Measurements from ENCODE around the gene GORASP2.
"Not testable (repeated sequence)": the region's sequence is repeated elsewhere in the genome, so short reads cannot be mapped to it uniquely, and the experiment has no call there.

The GORASP2 gene

GRCh38 chr2:170928824-170929685 lies at the start of gene GORASP2:
Gene GORASP2, plus strand, starts transcription at chr2:170929253. Its CDS starts 88 bp downstream, at chr2:170929341.
- peak; percentile 99 for DNase-seq

GRCh38 chr2:170881840-170882239 lies 47.2 kb upstream of the GORASP2 start:
- no peak for DNase-seq

- no peak for DNase-seq
Observed at GRCh38 chr2:170882758-170883157, 46.3 kb upstream of the GORASP2 start.

GRCh38 chr2:170883683-170884082 lies 45.4 kb upstream of the GORASP2 start:
- DNase-seq: no peak

- DNase-seq: no peak
Observed at GRCh38 chr2:170885130-170885791, 43.8 kb upstream of the GORASP2 start.

DNA sequence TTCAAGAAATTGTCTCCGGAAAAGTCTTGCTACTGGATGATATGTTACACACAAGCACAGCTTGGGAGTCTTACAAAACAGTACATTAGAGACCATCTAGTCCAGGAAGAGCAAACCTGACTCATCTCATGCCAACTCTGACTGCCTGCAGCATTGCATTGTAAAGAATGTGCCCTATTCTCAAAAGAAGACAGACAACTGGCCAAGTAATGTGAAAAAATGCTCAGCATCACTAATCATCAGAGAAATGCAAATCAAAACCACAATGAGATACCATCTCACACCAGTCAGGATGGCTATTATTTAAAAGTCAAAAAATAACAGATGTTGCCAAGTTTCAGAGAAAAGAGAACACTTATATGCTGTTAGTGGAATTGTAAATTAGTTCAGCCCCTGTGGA lies 42.7 kb upstream of the GORASP2 start:
- DNase-seq: no peak

DNA sequence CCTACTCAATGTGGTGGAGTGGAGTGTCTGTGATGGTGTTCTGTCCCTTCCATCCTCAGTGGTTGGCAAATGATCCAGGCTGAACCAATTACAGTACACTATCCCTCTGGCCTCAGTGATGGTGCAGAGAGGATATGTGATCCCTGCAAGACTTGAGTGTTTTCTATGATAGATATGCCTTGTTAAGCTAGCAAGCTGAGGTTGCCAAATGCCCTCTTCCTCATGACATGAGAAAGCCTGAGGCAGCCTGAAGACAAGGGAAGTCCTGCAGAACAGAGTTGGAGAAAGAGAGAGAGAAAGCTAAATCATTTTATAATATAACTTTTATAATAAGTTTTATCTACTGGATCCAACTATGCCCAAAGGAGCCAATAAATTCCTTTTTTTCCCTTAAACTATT lies 41.6 kb upstream of the GORASP2 start:
- no peak for DNase-seq

DNA sequence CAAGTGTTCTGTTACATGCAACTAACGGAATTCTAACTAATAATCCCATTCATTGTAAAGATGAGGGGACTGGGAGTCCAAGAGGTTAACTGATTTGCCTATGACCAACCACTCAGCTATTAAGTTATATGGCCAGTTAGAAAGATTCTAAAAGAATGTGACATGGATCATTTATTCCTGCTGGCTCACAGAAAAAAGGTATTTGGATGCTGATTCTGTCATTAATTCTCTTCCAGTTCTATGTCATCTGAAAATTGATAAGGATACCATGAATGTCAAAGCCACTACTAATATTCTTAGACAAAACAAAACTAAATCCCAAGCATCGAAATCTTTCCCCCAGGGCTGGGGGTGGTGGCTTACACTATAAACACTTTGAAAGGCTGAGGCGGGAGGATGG lies 41.2 kb upstream of the GORASP2 start:
- no peak for DNase-seq

GRCh38 chr2:170891893-170892292 lies 37.2 kb upstream of the GORASP2 start:
- no peak for DNase-seq

GRCh38 chr2:170892391-170892951 lies 36.6 kb upstream of the GORASP2 start:
- no peak for DNase-seq

GRCh38 chr2:170895023-170895757 lies 33.9 kb upstream of the GORASP2 start:
- no peak for DNase-seq

DNA sequence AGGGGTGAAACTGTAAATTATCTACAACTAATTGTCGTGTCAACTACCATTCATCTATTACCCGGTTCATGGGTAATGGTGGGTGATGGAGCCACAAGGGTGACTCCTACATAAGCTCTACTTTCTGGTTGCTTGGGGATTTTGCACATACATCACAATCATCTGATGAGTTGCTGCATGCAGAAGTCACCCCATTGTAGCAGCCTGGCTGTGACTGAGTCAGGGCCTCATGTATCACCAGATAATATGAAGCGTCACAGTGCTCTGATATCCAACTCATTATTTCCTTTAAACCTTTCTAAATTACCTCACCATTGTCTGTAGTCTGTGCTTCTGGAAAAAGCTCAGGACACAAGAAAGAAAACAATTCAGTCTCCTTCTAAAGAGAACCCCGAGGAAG lies 32.4 kb upstream of the GORASP2 start:
- DNase-seq: no peak

GRCh38 chr2:170897108-170897507 lies 31.9 kb upstream of the GORASP2 start:
- DNase-seq: no peak

DNA sequence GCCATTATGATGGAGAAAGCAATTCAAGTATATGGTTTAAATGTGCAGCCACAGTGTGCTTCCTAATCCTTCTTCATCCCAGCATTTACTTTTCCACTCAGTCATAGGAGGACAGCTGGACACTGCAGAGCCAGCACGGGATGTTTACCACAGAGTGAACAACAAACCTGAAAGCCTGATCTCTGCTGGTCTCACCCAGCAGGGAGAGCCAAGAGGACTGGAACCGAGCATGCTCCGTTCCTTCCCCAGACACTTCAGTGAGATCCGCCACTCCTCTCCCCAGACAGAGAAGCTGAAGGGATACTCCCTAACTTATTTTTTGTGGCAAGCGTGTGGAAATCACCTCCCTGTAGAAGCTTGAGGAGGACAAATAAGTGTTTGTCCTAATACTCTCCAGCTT lies 23.2 kb upstream of the GORASP2 start:
- DNase-seq: no peak

- DNase-seq: no peak
Observed at GRCh38 chr2:170911314-170911889, 17.7 kb upstream of the GORASP2 start.

GRCh38 chr2:170914994-170915666 lies 13.9 kb upstream of the GORASP2 start:
- DNase-seq: not testable (repeated sequence)

GRCh38 chr2:170917219-170917913 lies 11.7 kb upstream of the GORASP2 start:
- DNase-seq: no peak

DNA sequence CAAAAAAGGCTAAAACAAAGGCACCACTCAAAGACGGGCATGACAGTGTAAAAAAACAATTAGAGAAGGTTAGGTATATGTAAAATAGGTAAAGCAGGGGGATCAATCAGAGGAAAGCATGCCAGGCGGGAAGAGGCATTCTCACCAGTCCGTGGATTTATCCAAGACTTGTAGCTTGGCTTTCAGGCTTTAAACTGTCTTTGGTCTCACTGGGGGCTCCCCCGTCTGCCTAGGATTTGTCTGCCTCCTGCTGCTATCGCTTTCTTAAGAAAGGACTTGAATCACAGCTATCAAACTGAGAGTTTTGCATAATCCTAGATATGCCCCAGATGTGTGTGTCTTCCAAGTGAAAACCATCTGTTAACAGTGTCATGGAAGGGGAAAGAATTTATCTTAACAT lies 11.1 kb upstream of the GORASP2 start:
- DNase-seq: no peak

DNA sequence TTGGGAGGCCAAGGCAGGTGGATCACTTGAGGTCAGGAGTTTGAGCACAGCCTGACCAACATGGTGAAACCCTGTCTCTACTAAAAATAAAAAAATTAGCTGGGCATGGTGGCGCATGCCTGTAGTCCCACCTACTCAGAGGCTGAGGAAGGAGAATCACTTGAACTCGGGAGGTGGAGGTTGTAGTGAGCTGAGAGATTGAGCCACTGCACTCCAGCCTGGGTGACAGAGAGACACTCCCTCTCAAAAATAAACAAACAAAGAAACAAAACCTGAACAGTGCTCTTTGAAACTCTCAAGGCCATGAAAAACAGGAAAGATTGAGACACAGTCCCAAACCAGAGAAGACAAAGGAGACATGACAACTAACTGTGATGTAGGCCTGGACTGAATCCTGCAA lies 7.2 kb upstream of the GORASP2 start:
- DNase-seq: not testable (repeated sequence)

- peak; percentile 4 for DNase-seq
Observed at GRCh38 chr2:170922634-170923494, 6.2 kb upstream of the GORASP2 start.

- DNase-seq: no peak
Observed at GRCh38 chr2:170923799-170924198, 5.3 kb upstream of the GORASP2 start.
